ENCODE measurements around the gene SERTAD1.

DNA sequence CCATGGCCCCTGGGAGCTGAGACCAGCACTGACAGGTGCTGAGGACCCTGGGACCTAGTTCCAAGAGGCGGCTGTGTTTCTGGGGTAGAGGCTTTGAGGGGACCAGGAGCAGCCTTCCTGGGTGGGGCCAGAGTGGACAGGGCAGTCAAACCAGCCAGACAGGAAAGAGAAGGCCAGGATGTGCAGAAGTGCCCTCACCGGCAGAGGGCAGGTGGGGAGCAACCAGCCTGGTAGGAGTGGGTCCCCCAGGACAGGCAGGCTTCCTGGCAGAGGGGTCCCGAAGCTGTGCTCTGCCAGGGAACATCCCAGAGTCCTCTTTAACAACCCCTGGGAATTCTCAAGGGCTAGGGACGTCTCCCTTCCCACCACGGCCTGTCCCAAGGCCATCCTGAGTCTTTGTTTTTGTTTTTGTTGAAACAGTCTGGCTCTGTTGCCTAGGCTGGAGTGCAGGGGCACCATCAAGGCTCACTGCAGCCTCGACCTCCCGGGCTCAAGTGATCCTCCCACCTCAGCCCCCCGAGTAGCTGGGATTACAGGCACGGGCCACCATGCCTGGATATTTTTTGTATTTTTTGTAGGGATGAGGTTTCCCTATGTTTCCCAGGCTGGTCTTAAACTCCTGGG, 32.8 kb downstream of the SERTAD1 start:
- no peak for TF ChIP-seq POLR2A (IDR thresholded peaks at IDR 0.05; ENCODE audit: extremely low read depth, insufficient read length)
- TF ChIP-seq CTCF (IDR thresholded peaks at IDR 0.05; ENCODE audit: low read depth, low read length): no peak

All from NB4 (cell line).